ENCODE results near the gene CIDEB.

DNA sequence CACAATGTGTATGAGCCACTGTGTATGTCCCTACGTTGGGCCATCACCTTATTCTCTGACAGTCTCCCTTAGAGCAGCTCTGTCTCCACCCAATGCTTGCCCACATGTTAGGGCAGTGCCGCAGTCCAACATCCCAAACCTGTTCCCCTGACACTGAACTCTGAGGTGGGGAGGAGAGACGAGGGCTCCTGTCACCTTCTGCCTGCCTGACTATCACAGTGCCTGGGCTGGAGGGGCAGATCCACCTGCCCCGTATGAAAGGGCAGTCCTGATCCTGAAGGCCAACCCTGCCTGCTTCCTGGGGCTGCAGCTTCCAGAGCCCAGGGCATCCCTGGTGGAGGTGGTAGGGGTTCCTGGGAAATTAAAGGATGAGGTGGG lies 47.0 kb downstream of the CIDEB start:
- TF ChIP-seq, protein P1, sequence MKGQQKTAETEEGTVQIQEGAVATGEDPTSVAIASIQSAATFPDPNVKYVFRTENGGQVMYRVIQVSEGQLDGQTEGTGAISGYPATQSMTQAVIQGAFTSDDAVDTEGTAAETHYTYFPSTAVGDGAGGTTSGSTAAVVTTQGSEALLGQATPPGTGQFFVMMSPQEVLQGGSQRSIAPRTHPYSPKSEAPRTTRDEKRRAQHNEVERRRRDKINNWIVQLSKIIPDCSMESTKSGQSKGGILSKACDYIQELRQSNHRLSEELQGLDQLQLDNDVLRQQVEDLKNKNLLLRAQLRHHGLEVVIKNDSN (IDR thresholded peaks at IDR 0.05): no peak
- TF ChIP-seq YY1 (IDR thresholded peaks at IDR 0.05; ENCODE audit: low read depth) (no peak), TAF1 (IDR thresholded peaks at IDR 0.05; ENCODE audit: low read depth) (no peak), CREB1 (IDR thresholded peaks at IDR 0.05; ENCODE audit: low read depth) (no peak)
